ENCODE measurements around the gene NCOA3.

DNA sequence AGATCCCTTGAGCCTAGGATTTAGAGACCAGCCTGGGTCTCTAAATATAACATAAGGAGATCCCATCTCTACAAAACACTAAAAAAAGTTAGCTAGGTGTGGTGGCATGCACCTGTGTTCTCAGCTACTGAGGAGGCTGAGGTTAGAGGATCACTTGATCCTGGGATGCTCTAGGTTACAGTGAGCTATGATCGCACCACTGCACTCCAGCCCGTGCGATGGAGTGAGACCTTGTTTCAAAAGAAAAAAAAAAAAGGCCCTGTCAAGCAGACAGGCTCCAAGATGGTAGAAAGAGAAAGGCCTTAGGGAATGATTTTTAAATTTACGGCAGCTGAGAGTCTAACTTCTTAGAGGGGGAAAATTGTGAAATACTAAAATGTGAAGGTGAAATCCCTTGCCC is 22.6 kb upstream of the NCOA3 start:
- TF ChIP-seq, protein P1, sequence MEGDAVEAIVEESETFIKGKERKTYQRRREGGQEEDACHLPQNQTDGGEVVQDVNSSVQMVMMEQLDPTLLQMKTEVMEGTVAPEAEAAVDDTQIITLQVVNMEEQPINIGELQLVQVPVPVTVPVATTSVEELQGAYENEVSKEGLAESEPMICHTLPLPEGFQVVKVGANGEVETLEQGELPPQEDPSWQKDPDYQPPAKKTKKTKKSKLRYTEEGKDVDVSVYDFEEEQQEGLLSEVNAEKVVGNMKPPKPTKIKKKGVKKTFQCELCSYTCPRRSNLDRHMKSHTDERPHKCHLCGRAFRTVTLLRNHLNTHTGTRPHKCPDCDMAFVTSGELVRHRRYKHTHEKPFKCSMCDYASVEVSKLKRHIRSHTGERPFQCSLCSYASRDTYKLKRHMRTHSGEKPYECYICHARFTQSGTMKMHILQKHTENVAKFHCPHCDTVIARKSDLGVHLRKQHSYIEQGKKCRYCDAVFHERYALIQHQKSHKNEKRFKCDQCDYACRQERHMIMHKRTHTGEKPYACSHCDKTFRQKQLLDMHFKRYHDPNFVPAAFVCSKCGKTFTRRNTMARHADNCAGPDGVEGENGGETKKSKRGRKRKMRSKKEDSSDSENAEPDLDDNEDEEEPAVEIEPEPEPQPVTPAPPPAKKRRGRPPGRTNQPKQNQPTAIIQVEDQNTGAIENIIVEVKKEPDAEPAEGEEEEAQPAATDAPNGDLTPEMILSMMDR (IDR thresholded peaks at IDR 0.05; ENCODE audit: control extremely low read depth in 1 of 3, insufficient read depth in 1 of 3, low read depth in 1 of 3, low read length in 3 of 3): no peak
- TF ChIP-seq RFX5 (IDR thresholded peaks at IDR 0.05; ENCODE audit: borderline replicate concordance, low read depth, low read length): no peak
- TF ChIP-seq POLR2AphosphoS5 (IDR thresholded peaks at IDR 0.05; ENCODE audit: low read depth, low read length): no peak
- TF ChIP-seq EP300 (IDR thresholded peaks at IDR 0.05; ENCODE audit: borderline replicate concordance in 1 of 2, low read depth in 2 of 2, low read length in 2 of 2): no peak
- no peak for TF ChIP-seq POLR2A (IDR thresholded peaks at IDR 0.05; ENCODE audit: control extremely low read depth in 1 of 2, low read depth in 2 of 2, low read length in 2 of 2)
- no peak for TF ChIP-seq CEBPB (IDR thresholded peaks at IDR 0.05; ENCODE audit: low read depth, low read length)
- TF ChIP-seq, protein P2, sequence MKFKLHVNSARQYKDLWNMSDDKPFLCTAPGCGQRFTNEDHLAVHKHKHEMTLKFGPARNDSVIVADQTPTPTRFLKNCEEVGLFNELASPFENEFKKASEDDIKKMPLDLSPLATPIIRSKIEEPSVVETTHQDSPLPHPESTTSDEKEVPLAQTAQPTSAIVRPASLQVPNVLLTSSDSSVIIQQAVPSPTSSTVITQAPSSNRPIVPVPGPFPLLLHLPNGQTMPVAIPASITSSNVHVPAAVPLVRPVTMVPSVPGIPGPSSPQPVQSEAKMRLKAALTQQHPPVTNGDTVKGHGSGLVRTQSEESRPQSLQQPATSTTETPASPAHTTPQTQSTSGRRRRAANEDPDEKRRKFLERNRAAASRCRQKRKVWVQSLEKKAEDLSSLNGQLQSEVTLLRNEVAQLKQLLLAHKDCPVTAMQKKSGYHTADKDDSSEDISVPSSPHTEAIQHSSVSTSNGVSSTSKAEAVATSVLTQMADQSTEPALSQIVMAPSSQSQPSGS (IDR thresholded peaks at IDR 0.05; ENCODE audit: low read length): no peak
- TF ChIP-seq ZNF274 (IDR thresholded peaks at IDR 0.05; ENCODE audit: borderline replicate concordance, extremely low read depth, low read length): no peak
- TF ChIP-seq, protein P3, sequence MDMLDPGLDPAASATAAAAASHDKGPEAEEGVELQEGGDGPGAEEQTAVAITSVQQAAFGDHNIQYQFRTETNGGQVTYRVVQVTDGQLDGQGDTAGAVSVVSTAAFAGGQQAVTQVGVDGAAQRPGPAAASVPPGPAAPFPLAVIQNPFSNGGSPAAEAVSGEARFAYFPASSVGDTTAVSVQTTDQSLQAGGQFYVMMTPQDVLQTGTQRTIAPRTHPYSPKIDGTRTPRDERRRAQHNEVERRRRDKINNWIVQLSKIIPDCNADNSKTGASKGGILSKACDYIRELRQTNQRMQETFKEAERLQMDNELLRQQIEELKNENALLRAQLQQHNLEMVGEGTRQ (IDR thresholded peaks at IDR 0.05; ENCODE audit: low read length): no peak
